Fibroblast of mammary gland (primary cell): ENCODE measurements around the gene TESPA1.
A peak's percentile ranks its signal among the peaks of the same experiment; 100 is the strongest.

Experiments used
- DNase-seq: peaks from one replicate; pipeline ENCODE4 v3.0.0-alpha.2; 2010; ENCODE audit warnings: low read depth
- H3K4me3 ChIP-seq: 2 replicates; pipeline ENCODE4 v1.5.1; 2011; ENCODE audit warnings: low read depth, mild to moderate bottlenecking, low read length, moderate library complexity; ENCODE audit not compliant: control insufficient read depth
- CTCF ChIP-seq: conservative IDR thresholded peaks from 2 replicates; pipeline ENCODE4 v1.5.1; 2011; ENCODE audit warnings: low read depth, low read length, inconsistent platforms; ENCODE audit not compliant: control insufficient read depth, insufficient read depth

Gene TESPA1, protein sequence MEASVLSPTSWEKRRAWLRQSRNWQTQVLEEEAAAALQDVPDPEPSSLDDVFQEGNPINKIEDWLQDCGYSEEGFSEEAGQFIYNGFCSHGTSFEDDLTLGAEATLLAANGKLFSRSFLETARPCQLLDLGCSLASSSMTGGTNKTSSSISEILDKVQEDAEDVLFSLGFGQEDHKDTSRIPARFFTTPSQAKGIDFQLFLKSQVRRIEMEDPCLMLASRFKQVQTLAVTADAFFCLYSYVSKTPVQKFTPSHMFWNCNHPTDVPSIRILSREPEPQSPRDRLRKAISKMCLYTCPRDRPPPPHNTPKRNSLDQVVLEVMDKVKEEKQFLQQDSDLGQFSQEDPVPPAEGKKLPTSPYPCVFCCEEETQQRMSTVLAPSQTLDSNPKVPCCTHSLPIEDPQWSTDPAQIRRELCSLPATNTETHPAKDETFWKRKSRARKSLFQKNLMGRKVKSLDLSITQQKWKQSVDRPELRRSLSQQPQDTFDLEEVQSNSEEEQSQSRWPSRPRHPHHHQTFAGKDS

DNA sequence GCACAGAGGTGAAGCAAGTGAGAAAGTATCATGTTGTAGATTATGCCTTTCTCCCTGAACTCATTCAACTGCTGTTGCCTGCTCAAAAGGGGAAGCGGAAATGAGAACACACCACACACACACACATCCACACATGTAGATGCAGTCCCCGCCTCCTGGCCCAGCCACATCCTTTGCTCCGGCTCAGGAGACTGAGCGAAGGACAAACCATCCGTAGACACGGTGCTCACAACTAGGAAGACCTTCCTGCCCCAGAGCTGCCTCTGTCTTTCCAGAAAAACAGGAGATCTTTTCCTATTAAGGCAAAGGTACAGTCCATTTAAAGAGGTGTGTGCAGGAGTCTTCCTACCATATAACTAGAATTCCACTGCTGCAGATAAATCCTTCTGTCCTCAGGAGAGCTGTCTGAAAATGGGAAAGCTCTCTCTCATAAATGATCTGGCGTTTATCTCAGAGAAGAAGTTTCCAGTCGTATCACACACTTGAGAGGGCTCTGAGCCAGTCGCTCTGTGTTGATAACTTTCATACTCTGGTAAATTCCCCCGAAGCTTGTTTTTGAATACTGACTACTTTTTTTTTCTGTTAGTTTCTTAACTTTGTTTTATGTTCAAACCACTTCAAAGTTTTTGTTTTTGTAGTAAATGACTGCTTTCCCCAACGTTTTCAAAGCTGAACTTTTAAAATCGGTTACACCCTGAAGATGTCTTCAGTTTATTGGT lies at the start of gene TESPA1:
TSS of gene TESPA1 (minus strand) at position 105 of the 719 bp plus-strand sequence. CDS start 10,200 bp downstream, outside the sequence.
- DNase-seq = peak; percentile 5
- TF ChIP-seq CTCF = no peak
- H3K4me3 ChIP-seq = no peak within 1 kb of the TSS

GRCh38 chr12:55034218-55034617 lies 49.7 kb upstream of the TESPA1 start:
- no peak for DNase-seq
- no peak for TF ChIP-seq CTCF

GRCh38 chr12:55025508-55025907 lies 40.9 kb upstream of the TESPA1 start:
- no peak overlapping the region for H3K4me3 ChIP-seq
- TF ChIP-seq CTCF = no peak
- no peak for DNase-seq

More at GRCh38 chr12:55034218-55034617, 49.7 kb upstream of the TESPA1 start:
- no peak overlapping the region for H3K4me3 ChIP-seq

DNA sequence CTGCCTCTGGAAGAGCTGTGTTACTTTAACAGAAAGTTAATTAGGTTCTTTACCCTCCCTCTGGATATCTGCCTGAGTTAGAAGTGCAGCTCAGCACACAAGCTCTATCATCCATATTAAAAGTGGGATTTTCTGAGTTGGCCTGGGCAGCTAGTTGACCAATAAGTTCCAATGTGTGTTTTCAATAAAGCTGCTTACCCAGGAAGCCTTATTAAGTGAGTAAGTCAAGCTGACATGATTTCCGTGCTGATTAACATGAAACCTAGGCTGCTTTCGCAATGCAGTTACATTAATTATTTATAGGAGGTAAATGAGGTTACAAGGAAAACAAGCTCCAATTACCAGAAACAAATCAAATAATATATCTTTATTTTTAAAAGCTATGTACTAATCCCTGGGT lies 40.0 kb upstream of the TESPA1 start:
- DNase-seq = no peak
- no peak overlapping the region for H3K4me3 ChIP-seq
- TF ChIP-seq CTCF = no peak

DNA sequence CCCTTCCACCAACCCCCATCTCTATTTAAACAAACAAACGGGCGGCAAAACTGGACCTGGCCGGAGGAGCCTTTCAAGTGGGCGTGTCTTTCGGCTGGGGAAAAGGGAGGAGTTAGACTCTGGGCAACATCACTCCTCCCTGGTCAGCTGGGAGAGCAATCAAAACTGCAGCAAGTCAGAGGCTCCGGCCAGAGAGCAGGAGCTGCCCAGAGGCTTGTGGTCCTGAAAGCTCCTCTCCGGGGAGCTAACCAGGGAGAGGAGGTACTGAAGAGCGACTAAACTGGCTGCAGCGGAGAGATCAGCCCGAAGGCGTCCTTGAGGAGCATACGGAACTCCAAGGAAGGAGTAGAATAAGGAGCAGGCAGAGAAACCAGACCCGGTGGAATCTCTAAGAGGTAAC lies 35.2 kb upstream of the TESPA1 start, which contains the start of gene NEUROD4:
TSS of gene NEUROD4 (plus strand) at position 191 of the 400 bp plus-strand sequence. CDS start 6,466 bp downstream, outside the sequence.
- peak; percentile 64 for DNase-seq
- H3K4me3 ChIP-seq = no peak within 1 kb of the TSS
- TF ChIP-seq CTCF = no peak

DNA sequence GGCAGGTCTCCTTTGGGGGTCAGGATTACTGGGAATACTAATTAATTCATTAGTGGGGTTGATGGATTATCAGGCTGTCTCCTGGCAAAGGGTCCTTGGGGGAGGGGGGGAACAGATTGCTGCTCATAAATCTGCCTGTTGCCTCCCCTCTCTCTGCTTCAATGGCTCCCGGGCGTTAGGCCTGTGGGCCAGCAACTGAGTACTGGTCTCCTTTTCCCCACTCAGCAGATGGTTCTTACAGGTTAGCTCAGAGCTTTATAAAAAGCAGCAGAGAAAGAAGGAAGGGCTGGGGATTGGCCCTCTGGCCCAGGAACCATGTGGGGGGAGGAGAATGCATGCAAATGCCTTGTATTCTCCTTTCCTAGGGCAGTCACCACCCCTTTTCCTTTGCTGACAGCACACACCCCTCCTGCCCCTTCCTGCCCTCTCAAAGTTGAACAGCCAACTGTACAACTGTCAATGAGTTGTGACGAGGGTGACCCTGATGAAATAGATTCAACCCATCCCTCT lies 32.9 kb upstream of the TESPA1 start:
- no peak overlapping the region for H3K4me3 ChIP-seq
- DNase-seq = no peak
- TF ChIP-seq CTCF = no peak
